GM18873 (cell line): ENCODE measurements around the gene MIER2.

Source experiments
- ATAC-seq: cut with Tn5 transposase; IDR thresholded peaks from one replicate; pipeline ENCODE4 v1.9.1; 2021; ENCODE audit warnings: mild to moderate bottlenecking, moderate library complexity, moderate number of reproducible peaks; ENCODE audit not compliant: unreplicated experiment, low FRiP score

MIER2 gene

GRCh38 chr19:310141-310651 lies 34.4 kb downstream of the MIER2 start:
- no peak for ATAC-seq

GRCh38 chr19:309206-309565 lies 35.4 kb downstream of the MIER2 start:
- ATAC-seq: no peak

GRCh38 chr19:308471-309205 lies 36.0 kb downstream of the MIER2 start:
- ATAC-seq: no peak

- no peak for ATAC-seq
Measured at GRCh38 chr19:307793-308420, 36.7 kb downstream of the MIER2 start.

GRCh38 chr19:307111-307531 lies 37.5 kb downstream of the MIER2 start:
- no peak for ATAC-seq

- ATAC-seq: no peak
Measured at GRCh38 chr19:306151-306900, 38.3 kb downstream of the MIER2 start.

GRCh38 chr19:305240-306150 lies 39.1 kb downstream of the MIER2 start:
- ATAC-seq: no peak

- ATAC-seq: no peak
Measured at GRCh38 chr19:296476-297225, 47.9 kb downstream of the MIER2 start.

GRCh38 chr19:295687-296370 lies 48.8 kb downstream of the MIER2 start:
- no peak for ATAC-seq

- ATAC-seq: no peak
Measured at GRCh38 chr19:294946-295686, 49.5 kb downstream of the MIER2 start.

- ATAC-seq: no peak
Measured at GRCh38 chr19:294341-294945, 50.2 kb downstream of the MIER2 start.

GRCh38 chr19:293436-294110 lies 51.0 kb downstream of the MIER2 start:
- no peak for ATAC-seq

- no peak for ATAC-seq
Measured at GRCh38 chr19:292951-293350, 51.6 kb downstream of the MIER2 start.

GRCh38 chr19:292281-292884 lies 52.2 kb downstream of the MIER2 start:
- ATAC-seq: no peak

GRCh38 chr19:291561-292280 lies 52.9 kb downstream of the MIER2 start:
- ATAC-seq: no peak

GRCh38 chr19:291006-291521 lies 53.5 kb downstream of the MIER2 start, which contains the start of gene PLPP2:
Gene PLPP2, minus strand, starts transcription at chr19:291403. Its CDS starts 67 bp downstream, at chr19:291336.
- ATAC-seq: no peak
